T-helper 1 cell treated with Interleukin-12 subunit alpha and Interleukin-12 subunit beta and Interleukin-4 antibody, amounts not matched to agents 30 μg/mL and 1 μg/mL, for 36 hours (primary cell): Measurements from ENCODE around the gene SLC25A38.
A peak's percentile ranks its signal among the peaks of the same experiment; 100 is the strongest.
"Not testable (repeated sequence)": the region's sequence is repeated elsewhere in the genome, so short reads cannot be mapped to it uniquely, and the experiment has no call there.

ENCODE experiments used
- H3K27ac Mint-ChIP-seq: one replicate; pipeline ENCODE4 v1.8.0; 2021; ENCODE audit warnings: mild to moderate bottlenecking, mixed read lengths
- H3K27me3 Mint-ChIP-seq: one replicate; pipeline ENCODE4 v1.8.0; 2021; ENCODE audit warnings: low read depth, mixed read lengths
- H3K36me3 Mint-ChIP-seq: one replicate; pipeline ENCODE4 v1.8.0; 2021; ENCODE audit warnings: low read depth, mixed read lengths
- H3K4me1 Mint-ChIP-seq: one replicate; pipeline ENCODE4 v1.8.0; 2021; ENCODE audit warnings: low read depth, mixed read lengths
- H3K4me3 Mint-ChIP-seq: one replicate; pipeline ENCODE4 v1.8.0; 2021; ENCODE audit warnings: mild to moderate bottlenecking, moderate library complexity, mixed read lengths
- H3K9me3 Mint-ChIP-seq: one replicate; pipeline ENCODE4 v1.8.0; 2021; ENCODE audit warnings: mixed read lengths

The SLC25A38 gene

GRCh38 chr3:39408493-39409372 is 25.6 kb downstream of the SLC25A38 start:
- no peak overlapping the region for H3K27ac Mint-ChIP-seq

GRCh38 chr3:39409514-39410136 is 26.5 kb downstream of the SLC25A38 start:
- H3K4me3 Mint-ChIP-seq = peak overlapping the region; percentile 44
- no peak overlapping the region for H3K27ac Mint-ChIP-seq
- H3K36me3 Mint-ChIP-seq = peaks cover 59% of the 10 kb centered on the region
- H3K9me3 Mint-ChIP-seq = no peaks in the 10 kb centered on the region
- H3K27me3 Mint-ChIP-seq = no peaks in the 10 kb centered on the region
- peaks cover 34% of the 10 kb centered on the region for H3K4me1 Mint-ChIP-seq

More at GRCh38 chr3:39408493-39409372, 25.6 kb downstream of the SLC25A38 start:
- H3K27me3 Mint-ChIP-seq = no peaks in the 10 kb centered on the region
- peaks cover 36% of the 10 kb centered on the region for H3K4me1 Mint-ChIP-seq
- H3K4me3 Mint-ChIP-seq = no peak overlapping the region
- H3K36me3 Mint-ChIP-seq = peaks cover 60% of the 10 kb centered on the region
- no peaks in the 10 kb centered on the region for H3K9me3 Mint-ChIP-seq

- no peaks in the 10 kb centered on the region for H3K9me3 Mint-ChIP-seq
- H3K27me3 Mint-ChIP-seq = no peaks in the 10 kb centered on the region
- peaks cover 62% of the 10 kb centered on the region for H3K36me3 Mint-ChIP-seq
- H3K27ac Mint-ChIP-seq = no peak overlapping the region
- H3K4me3 Mint-ChIP-seq = no peak overlapping the region
- peaks cover 34% of the 10 kb centered on the region for H3K4me1 Mint-ChIP-seq
Observed at GRCh38 chr3:39410893-39411292, 27.7 kb downstream of the SLC25A38 start.

GRCh38 chr3:39412668-39413260 is 29.6 kb downstream of the SLC25A38 start:
- peaks cover 24% of the 10 kb centered on the region for H3K4me1 Mint-ChIP-seq
- H3K36me3 Mint-ChIP-seq = peaks cover 50% of the 10 kb centered on the region
- peak overlapping the region; percentile 34 for H3K27ac Mint-ChIP-seq
- no peaks in the 10 kb centered on the region for H3K9me3 Mint-ChIP-seq
- H3K4me3 Mint-ChIP-seq = no peak overlapping the region
- no peaks in the 10 kb centered on the region for H3K27me3 Mint-ChIP-seq

GRCh38 chr3:39413691-39414420 is 30.7 kb downstream of the SLC25A38 start:
- peaks cover 18% of the 10 kb centered on the region for H3K4me1 Mint-ChIP-seq
- no peaks in the 10 kb centered on the region for H3K9me3 Mint-ChIP-seq
- H3K27me3 Mint-ChIP-seq = no peaks in the 10 kb centered on the region
- no peak overlapping the region for H3K27ac Mint-ChIP-seq
- no peak overlapping the region for H3K4me3 Mint-ChIP-seq
- peaks cover 42% of the 10 kb centered on the region for H3K36me3 Mint-ChIP-seq

- Mint-ChIP-seq H3K36me3 (peaks cover 38% of the 10 kb centered on the region), H3K9me3 (no peaks in the 10 kb centered on the region), H3K4me3 (no peak overlapping the region), H3K4me1 (peaks cover 14% of the 10 kb centered on the region), H3K27ac (peak overlapping the region; percentile 17), H3K27me3 (no peaks in the 10 kb centered on the region)
Observed at GRCh38 chr3:39414421-39414907, 31.3 kb downstream of the SLC25A38 start.

GRCh38 chr3:39415302-39415701 is 32.1 kb downstream of the SLC25A38 start:
- H3K4me1 Mint-ChIP-seq = peaks cover 10% of the 10 kb centered on the region
- not testable (repeated sequence) for H3K27me3 Mint-ChIP-seq, H3K4me3 Mint-ChIP-seq

GRCh38 chr3:39415983-39416382 is 32.8 kb downstream of the SLC25A38 start:
- H3K9me3 Mint-ChIP-seq = no peaks in the 10 kb centered on the region
- no peaks in the 10 kb centered on the region for H3K27me3 Mint-ChIP-seq
- H3K4me1 Mint-ChIP-seq = peaks cover 9% of the 10 kb centered on the region
- H3K27ac Mint-ChIP-seq = peak overlapping the region; percentile 32
- H3K36me3 Mint-ChIP-seq = peaks cover 26% of the 10 kb centered on the region
- H3K4me3 Mint-ChIP-seq = no peak overlapping the region

More at GRCh38 chr3:39415302-39415701, 32.1 kb downstream of the SLC25A38 start:
- H3K27ac Mint-ChIP-seq, H3K9me3 Mint-ChIP-seq: not testable (repeated sequence)
- H3K36me3 Mint-ChIP-seq = peaks cover 30% of the 10 kb centered on the region

- not testable (repeated sequence) for H3K27ac Mint-ChIP-seq, H3K27me3 Mint-ChIP-seq, H3K4me1 Mint-ChIP-seq, H3K4me3 Mint-ChIP-seq, H3K9me3 Mint-ChIP-seq
- H3K36me3 Mint-ChIP-seq = peaks cover 17% of the 10 kb centered on the region
Observed at GRCh38 chr3:39416998-39417397, 33.8 kb downstream of the SLC25A38 start.

GRCh38 chr3:39418556-39419225 is 35.5 kb downstream of the SLC25A38 start:
- H3K27ac Mint-ChIP-seq, H3K9me3 Mint-ChIP-seq, H3K36me3 Mint-ChIP-seq, H3K4me1 Mint-ChIP-seq, H3K4me3 Mint-ChIP-seq, H3K27me3 Mint-ChIP-seq: not testable (repeated sequence)

GRCh38 chr3:39419742-39420315 is 36.7 kb downstream of the SLC25A38 start:
- Mint-ChIP-seq H3K4me3 (no peak overlapping the region), H3K27me3 (no peaks in the 10 kb centered on the region), H3K36me3 (peaks cover 1% of the 10 kb centered on the region), H3K27ac (no peak overlapping the region), H3K4me1 (no peaks in the 10 kb centered on the region), H3K9me3 (no peaks in the 10 kb centered on the region)

GRCh38 chr3:39420543-39420942 is 37.4 kb downstream of the SLC25A38 start:
- Mint-ChIP-seq H3K36me3 (no peaks in the 10 kb centered on the region), H3K4me3 (no peak overlapping the region), H3K4me1 (no peaks in the 10 kb centered on the region), H3K9me3 (no peaks in the 10 kb centered on the region), H3K27ac (no peak overlapping the region), H3K27me3 (no peaks in the 10 kb centered on the region)

GRCh38 chr3:39423436-39423970 is 40.3 kb downstream of the SLC25A38 start:
- H3K36me3 Mint-ChIP-seq = no peaks in the 10 kb centered on the region
- no peaks in the 10 kb centered on the region for H3K4me1 Mint-ChIP-seq
- no peaks in the 10 kb centered on the region for H3K27me3 Mint-ChIP-seq
- no peak overlapping the region for H3K4me3 Mint-ChIP-seq
- no peaks in the 10 kb centered on the region for H3K9me3 Mint-ChIP-seq
- H3K27ac Mint-ChIP-seq = no peak overlapping the region
